Glomerular visceral epithelial cell (primary cell): ENCODE measurements around the gene OR4D2.
"Not testable (repeated sequence)": the region's sequence is repeated elsewhere in the genome, so short reads cannot be mapped to it uniquely, and the experiment has no call there.

ENCODE experiments used
- DNase-seq: peaks from one replicate; pipeline ENCODE4 v3.0.0-alpha.2; 2016; ENCODE audit errors: extremely low spot score

OR4D2 gene

DNA sequence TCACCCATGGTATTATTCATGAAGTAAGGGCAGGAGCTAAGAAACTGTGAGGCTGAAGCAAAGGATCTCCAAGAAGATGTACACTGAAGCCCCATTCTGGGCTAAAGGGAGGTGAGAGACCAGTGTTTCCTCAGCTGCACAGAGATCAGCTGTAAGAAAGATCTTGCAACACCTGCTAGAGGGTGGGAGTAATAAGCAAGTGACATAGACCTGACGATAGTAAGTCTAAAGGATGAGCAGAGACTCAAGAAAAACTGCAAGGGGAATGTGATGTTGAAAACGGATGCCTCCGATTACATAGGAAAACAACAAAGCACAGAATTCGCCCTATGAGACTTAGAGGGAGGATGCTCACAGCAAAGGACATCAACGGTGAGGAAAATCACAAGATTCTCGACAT, at the start of gene OR4D2:
TSS of gene OR4D2 (plus strand) at position 301 of the 400 bp plus-strand sequence. CDS start 2,674 bp downstream, outside the sequence.
- DNase-seq, result no peak

DNA sequence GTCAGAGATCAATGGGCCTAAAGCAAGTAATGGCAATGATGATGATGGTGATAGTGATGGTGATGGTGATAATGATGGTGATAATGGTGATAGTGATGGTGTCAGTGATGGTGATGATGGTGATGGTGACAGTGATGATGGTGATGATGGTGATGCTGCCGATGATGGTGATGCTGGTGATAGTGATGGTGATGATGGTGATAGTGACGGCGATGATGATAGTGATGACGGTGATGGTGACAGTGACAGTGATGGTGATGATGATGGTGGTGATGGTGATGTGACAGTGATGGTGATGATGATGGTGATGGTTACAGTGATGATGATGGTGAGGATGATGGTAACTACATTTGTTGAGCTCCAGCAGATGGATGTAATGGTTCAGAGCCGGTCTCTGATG, 49.4 kb upstream of the OR4D2 start:
- no peak for DNase-seq

DNA sequence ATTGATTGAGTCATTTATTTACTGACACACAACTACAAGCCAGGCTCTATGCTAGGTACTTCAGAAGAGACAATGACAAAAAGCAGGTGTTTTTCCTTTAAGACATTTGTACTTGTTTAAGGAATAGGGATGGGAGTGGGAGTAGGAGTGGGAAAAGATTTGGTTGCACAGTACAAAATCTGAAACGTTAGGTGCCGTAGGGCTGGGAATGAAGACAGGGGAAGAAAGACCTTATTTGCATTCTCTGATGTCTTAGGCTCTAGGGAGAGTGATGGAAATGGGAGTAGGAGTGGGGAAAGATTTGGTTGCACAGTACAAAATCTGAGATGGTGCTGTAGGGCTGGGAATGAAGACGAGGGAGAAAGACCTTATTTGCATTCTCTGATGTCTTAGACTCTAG, 47.3 kb upstream of the OR4D2 start:
- no peak for DNase-seq

DNA sequence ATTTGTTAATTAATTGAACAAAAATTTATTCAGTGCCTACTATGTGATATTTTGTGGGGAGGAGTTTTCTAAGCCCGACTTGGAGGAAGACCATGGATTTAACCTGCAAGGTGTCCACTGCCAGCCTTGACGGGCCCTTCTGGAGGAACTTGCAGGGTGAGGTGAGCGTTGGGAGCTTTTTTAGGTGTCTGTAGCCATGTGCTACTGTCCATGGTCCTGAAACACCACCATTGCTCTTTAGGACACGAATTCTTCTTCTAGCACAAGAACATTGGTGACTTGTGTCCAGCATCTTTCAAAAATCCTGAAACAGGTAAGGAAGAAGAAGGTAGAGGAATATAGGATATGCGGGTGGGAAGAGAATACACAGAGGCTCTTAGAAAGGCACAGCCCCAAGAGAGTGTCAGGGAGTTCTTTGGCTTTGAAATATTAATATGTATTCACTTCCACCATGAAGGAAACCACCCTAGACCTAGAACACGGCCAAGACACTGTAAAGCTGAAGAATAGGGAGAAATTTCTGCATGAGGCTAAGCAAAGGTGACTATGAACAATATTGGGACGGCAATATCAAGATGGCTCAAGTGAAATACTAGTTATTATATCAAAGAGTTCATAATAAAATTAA, 46.5 kb upstream of the OR4D2 start:
- DNase-seq, result peak; percentile 48

DNA sequence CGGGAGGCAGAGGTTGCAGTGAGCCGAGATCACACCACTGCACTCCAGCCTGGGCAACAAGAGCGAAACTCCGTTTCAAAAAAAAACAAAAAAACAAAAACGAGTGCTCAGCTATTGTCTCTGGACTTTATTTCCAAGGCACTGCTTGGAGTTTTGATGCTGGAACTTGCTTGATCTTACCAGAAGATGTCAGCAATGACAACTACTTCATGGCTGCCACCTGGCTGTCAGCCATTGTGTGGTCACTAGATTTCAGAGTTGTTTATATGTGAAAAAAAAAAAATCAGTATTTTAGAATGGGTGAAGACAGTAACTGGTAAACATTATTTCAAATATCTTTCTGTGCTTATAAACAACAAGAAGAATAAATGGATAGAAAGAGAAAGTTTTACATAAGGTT, 44.9 kb upstream of the OR4D2 start:
- peak; percentile 13 for DNase-seq

DNA sequence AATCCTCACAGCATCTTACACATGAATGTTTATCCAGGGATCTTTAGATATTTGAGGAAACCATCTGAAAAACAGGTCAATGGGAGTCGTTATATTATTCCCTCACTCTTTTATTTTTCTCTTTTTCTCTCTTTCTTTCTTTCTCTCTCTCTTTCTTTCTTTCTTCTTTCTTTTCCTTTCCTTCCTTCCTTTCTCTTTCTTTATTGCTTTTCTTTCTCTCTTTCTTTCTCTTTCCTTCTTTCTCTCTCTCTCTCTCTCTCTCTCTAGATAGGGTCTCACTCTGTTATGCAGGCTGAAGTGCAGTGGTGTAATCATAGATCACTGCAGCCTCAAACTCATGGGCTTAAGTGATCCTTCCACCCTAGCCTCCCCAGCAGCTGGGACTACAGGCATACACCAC, 38.9 kb upstream of the OR4D2 start:
- no peak for DNase-seq

DNA sequence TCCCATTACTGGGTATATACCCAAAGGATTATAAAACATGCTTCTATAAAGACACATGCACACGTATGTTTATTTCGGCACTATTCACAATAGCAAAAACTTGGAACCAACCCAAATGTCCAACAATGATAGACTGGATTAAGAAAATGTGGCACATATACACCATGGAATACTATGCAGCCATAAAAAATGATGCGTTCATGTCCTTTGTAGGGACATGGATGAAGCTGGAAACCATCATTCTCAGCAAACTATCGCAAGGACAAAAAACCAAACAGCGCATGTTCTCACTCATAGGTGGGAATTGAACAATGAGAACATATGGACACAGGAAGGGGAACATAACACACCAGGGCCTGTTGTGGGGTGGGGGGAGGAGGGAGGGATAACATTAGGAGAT, 34.1 kb upstream of the OR4D2 start:
- not testable (repeated sequence) for DNase-seq

DNA sequence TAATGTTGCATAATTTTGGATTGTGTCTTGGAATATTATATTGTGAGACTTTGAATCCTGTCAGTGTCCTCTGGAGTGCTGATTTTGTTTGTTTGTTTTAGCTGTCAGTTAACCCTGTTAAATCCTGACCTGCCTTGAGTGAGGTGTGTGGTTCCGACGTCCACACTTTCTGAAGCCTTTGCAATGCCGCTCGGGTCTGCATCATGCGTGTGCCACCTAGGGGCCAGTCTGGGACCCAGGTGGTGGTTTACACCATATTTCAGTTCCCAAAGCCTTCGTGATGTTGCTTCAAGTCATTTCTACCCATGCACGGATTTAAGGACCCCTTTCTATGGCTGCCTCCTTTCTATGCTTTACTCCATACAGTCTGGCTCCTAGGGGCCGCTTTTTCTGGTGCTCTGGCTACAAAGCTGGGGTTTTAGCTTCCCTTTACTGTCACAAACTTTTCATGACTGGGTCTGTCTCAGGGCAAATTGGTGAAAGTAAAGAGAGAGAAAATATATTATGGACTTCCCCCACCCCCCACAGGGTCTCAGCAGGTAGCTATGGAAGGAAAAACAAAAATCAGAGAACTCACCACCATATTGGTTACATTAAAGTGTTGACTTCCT, 30.0 kb upstream of the OR4D2 start:
- DNase-seq, result peak; percentile 17

DNA sequence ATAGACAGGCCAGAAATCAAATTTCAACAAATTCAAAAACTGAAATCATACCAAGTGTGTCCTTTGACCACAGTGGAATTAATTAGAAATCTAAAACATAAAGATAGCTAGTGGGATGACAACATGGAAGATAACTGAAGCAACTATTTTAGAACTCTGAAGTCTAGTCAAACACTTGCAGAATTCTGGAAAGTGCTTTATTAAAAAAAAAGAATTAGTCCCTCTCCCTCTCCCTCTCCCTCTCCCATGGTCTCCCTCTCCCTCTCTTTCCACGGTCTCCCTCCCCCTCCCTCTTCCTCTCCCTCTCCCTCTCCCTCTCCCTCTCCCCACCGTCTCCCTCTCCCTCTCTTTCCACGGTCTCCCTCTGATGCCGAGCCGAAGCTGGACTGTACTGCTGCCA, 25.3 kb upstream of the OR4D2 start:
- no peak for DNase-seq

DNA sequence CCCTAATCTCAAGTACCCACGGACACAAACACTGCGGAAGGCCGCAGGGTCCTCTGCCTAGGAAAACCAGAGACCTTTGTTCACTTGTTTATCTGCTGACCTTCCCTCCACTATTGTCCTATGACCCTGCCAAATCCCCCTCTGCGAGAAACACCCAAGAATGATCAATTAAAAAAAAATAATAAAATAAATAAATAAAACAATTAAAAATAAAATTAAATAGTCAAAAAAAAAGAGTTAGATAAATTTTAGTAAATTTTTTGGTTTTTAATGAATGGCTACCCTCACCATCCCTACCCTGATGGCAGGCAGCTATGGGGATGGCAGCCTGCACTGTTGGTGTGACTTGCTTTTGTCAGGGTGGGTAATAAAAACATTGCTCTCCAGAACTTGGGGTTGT, 23.4 kb upstream of the OR4D2 start:
- DNase-seq, result not testable (repeated sequence)

DNA sequence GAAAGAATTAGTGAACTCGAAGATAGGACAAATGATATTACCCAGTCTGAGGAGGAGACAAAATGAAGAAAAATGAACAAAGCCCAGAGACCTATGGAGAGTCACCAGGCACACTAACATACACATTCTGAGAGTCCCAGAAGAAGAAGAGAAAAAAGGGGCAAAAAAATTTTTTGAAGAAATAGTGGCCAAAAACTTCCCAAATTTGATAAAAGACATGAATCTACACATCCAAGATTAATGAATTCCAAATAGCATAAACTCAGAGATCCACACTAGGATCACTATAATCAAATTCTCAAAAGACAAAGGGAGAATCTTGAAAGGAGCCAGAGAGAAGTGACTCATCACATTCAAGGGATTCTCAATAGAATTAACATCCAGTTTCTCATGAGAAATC, 22.0 kb upstream of the OR4D2 start:
- DNase-seq, result no peak

DNA sequence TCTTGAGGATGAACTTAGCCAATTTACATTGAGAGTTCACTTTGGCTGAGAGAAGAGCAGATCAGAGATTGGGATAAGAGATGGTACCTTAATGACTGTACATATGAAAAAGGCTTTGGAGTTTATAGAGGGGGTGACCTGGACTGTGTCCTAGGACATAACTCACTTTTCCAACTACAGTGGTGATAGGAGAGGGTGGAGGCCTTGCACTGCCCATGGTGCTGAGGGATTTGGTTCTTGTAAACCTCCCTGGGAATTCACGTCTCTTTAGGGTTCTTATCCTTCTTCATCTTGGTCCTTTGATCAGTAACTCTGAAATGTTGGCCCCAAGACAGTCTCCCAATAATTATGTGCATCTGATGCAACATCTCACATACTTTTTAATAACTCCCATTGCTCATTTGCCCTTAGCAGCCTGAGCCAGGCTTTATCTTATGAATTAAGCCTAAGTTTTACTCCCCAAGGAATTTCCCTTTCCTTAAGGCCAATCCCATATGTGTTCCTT, 18.8 kb upstream of the OR4D2 start, which contains the start of gene OR4D1:
TSS of gene OR4D1 (plus strand) at position 455 of the 505 bp plus-strand sequence. CDS start 6,770 bp downstream, outside the sequence.
- no peak for DNase-seq

DNA sequence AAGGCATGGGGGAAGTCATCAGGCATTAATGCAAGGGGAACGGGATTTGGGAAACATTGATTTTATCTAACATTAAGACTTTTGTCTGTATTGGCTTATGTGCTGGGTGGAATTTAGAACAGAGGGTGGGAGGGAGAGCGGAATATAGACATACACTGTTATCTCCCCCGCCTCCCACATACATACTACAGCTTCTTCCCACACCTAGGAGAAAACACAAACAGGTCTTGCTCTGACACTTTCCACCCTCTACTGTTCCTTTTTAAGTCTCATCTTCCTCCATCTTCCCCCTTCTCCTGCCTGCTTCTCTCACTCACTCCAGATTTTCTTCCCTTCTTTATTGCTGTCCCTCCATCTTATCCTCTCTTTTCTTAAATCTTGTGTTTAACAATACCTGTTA, 18.2 kb upstream of the OR4D2 start:
- no peak for DNase-seq

DNA sequence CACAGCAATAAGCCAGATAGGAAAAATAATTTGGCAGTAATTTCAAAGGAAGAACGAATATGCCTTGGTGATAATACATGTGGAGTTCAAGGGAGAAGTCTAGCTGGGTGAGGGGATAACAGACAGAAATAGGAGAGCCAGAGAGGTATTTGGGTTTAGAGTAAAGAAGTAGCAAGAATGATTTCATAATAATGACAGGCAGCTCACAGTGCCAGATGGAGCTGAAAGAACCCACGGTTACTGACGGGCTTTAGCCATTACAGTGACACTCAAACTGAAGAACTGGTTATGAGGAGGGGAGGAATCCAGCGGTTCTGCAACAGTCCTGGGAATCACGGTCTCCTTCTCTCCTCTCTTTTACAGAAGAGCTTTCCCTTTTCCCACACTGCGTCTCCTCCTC, 16.4 kb upstream of the OR4D2 start:
- DNase-seq, result no peak

DNA sequence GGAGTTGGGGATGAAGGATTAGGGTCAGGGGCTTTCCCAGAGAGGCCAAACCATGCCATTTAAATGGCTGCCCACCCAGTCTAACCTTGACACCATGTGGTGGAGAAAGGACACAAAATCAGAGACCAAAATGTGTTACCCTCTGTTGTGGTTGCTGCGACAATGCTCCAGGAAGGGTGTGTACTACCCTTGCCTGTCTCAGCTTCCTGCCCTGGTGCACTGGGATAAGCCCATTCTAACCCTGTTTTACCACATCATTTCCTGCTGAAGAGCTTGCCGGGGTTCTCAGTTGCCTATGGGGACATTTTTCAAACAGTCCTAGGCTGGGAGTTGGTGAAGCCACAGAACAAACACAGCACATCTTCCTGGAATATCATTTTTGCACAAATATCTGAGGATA, 13.7 kb upstream of the OR4D2 start:
- no peak for DNase-seq

DNA sequence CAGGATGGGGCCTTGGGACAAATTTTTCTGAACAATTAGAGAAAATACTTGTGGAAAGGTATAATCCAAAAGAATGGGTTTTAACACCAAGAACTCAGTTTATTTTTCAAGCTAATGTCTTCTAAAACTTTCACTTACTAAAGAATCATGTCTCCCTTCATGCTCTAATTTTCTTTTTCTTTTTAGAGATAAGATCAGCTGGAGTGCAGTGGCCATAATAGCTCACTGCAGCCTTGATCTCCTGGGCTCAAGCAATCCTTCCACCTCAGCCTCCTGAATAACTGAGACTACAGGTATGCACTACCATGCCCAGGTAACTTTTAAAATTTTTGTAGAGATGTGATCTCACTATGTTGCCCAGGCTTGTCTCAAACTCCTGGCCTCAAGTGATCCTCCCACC, 13.1 kb upstream of the OR4D2 start:
- DNase-seq, result no peak

DNA sequence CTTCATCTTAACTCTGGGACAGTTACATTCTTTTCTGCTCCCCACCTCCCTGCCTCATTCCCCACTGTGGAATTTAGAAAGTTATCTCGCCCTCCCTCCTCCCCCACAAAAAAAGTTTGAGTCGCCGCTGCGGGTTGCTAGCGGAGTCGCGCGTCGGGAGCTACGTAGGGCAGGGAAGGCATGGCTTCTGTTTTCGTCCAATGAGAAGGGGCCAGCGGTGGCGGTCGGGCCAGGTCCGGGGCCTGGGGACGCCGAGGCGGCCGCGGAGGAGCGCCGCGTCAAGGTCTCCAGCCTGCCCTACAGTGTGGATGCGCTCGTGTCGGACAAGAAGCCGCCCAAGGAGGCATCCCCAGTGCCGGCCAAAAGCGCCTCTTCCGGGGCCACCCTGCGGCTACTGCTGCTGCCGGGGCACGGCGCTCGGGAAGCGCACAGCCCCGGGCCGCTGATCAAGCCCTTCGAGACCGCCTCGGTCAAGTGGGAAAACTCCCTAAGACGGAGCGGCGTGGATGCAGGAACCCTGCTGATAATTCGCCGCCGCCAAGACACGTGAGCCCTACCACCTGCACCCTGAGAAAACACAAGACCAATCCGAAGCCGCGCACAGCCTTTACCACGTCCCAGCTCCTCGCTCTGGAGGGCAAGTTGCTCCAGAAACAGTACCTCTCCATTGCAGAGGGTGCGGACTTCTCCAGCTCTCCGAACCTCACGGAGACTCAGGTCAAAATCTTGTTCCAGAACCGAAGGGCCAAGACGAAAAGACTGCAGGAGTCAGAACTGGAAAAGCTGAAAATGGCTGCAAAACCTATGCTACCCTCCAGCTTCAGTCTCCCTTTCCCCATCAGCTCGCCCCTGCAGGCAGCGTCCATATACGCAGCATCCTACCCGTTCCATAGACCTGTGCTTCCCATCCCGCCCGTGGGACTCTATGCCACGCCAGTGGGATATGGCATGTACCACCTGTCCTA, 9.7 kb upstream of the OR4D2 start:
- DNase-seq, result no peak

DNA sequence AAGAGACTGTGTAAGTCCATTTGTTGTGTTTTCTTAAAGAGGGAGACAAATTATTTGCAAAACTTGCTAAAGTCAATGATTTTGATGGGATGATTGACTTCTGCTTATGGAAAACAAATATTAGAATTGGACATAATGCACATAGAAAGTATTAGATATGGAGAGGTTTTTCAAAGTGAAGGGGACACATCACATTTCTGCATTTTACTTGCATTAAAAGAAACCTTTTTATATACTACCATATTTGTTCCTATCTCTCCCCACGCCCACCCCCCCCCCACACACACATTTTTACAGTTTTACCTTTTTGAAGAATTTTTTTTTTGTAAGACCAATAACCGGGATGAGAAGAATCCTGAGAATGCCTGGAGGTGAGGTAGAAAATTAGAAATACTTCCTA, 8.6 kb upstream of the OR4D2 start:
- no peak for DNase-seq

DNA sequence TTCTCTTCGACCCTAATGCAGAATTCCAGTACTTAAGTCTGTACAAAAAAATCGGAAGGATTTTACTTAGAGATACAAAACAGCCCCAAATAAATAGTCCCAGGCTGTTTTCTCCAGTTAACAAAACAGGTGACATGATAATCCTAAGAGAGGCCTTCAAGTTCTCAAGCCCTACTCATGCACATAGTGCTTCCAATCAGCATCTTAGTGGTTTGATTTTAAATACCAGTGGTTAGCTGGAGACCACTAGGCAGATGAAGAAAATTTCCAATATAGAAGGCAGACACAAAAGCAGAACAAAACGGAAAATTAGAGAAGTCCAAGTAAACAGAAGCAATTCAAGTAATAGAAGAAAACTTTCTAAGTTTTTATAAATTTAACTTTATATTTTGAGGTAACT, 5.2 kb upstream of the OR4D2 start:
- no peak for DNase-seq

DNA sequence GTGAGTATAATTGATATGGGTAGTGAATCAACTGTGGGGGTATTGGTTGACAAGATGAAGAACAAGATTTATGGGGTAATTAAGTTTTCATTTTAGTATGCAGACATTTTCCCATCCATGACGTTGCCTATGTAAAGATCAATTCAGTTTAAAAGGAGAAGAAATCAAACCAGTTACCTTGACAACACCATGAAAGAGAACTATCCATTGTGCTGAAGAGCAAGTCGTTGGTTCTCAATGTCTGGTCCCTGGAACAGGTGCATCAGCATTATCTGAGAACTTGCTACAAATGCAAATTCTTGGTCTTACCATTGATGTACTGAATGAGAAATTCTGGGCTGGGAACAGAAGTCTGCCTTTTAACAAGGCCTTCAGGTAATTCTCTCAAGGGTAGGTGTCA, 801 bp upstream of the OR4D2 start:
- no peak for DNase-seq

DNA sequence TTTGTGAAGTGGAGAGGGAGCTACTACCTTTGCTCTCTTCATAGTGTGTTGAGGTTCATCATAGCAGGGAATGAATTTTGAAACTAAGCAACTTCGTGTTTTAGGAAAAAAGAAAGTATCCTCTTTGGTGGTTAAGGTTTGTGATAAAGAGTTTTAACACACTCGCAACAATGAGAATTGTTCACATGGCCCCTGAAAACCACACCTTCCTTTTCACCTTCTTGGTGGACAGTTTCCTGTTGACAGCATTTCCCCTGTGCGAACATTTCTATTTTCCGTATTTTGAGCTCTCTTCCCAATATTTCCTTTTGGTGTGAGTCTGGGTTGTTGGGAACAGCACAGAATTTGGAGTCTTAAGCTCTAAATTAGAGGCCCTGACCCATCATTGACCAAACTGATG, 3.8 kb downstream of the OR4D2 start:
- DNase-seq, result no peak

DNA sequence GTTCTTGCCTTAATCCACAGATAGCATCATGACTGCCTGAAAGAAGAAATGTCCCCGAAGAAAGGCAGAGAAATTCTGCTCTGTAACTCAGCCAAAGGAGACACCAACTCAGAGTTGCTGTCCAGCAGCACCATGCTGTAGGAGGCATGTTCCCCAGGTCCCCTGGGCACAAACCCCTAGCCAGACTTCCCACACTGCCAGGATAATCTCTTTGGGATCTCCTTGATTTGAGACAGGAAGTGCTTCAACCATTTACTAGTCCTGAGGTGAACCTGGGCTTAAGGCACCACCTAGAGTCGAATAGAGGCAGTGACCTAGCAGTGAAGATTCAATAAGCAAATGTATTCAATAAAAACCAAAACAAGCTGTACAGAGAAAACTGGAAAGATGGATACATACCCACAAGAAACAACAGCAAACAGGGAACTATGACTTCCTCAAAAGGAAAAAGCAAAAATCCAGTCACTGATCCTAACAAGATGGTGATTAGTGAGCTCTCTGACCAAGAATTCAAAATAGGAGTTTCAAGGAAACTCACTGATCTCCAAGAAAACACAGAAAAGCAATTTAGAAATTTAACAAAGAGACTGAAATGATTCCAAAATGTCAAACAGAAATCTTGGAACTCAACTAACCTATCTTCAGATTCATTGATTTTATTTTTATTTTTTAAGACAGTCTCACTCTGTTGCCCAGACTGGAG, 5.7 kb downstream of the OR4D2 start:
- peak; percentile 31 for DNase-seq
